ENCODE data around the gene LAMB1. TPM values are rescaled to one million over a fixed set of nuclear protein-coding genes. Genes with fewer than 3 reads are reported as not detected.

LAMB1 gene
- total and polyA plus RNA-seq, 2 of the 13 experiments (the other 11 are each of a cell fraction or from before 2014, with no cell fraction given) = 109 to 124 TPM

DNA sequence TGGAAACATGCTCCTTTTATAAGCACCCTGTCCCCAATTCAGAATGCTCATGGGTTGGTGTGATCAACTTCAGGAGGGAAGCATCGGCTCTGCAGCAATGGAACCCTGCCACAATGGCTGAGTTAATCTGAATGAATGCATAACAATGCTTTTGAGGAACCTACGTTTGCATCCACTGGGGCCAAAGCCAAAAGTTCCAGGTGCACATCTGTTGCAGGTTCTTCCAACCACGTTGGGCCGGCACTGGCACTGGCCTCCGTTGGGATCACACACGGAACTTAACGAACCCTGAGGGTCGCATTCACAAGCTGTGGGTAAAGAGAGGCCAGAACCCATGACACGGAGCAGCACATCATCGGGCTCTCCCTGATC lies 43.4 kb downstream of the LAMB1 start (continued):
- TF ChIP-seq, protein P1, sequence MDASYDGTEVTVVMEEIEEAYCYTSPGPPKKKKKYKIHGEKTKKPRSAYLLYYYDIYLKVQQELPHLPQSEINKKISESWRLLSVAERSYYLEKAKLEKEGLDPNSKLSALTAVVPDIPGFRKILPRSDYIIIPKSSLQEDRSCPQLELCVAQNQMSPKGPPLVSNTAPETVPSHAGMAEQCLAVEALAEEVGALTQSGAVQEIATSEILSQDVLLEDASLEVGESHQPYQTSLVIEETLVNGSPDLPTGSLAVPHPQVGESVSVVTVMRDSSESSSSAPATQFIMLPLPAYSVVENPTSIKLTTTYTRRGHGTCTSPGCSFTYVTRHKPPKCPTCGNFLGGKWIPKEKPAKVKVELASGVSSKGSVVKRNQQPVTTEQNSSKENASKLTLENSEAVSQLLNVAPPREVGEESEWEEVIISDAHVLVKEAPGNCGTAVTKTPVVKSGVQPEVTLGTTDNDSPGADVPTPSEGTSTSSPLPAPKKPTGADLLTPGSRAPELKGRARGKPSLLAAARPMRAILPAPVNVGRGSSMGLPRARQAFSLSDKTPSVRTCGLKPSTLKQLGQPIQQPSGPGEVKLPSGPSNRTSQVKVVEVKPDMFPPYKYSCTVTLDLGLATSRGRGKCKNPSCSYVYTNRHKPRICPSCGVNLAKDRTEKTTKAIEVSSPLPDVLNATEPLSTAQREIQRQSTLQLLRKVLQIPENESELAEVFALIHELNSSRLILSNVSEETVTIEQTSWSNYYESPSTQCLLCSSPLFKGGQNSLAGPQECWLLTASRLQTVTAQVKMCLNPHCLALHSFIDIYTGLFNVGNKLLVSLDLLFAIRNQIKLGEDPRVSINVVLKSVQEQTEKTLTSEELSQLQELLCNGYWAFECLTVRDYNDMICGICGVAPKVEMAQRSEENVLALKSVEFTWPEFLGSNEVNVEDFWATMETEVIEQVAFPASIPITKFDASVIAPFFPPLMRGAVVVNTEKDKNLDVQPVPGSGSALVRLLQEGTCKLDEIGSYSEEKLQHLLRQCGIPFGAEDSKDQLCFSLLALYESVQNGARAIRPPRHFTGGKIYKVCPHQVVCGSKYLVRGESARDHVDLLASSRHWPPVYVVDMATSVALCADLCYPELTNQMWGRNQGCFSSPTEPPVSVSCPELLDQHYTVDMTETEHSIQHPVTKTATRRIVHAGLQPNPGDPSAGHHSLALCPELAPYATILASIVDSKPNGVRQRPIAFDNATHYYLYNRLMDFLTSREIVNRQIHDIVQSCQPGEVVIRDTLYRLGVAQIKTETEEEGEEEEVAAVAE (CRISPR knock-in tag; IDR thresholded peaks at IDR 0.05; ENCODE audit: borderline replicate concordance) = no peak
- TF ChIP-seq ZNF614 (CRISPR knock-in tag; IDR thresholded peaks at IDR 0.05; ENCODE audit: borderline replicate concordance) (no peak), THYN1 (CRISPR knock-in tag; IDR thresholded peaks at IDR 0.05; ENCODE audit: borderline replicate concordance, low read depth) (no peak), FIP1L1 (IDR thresholded peaks at IDR 0.05; ENCODE audit: borderline replicate concordance, insufficient read depth, low read depth, low read length) (no peak), ZNF230 (CRISPR knock-in tag; IDR thresholded peaks at IDR 0.05) (no peak), CENPT (CRISPR knock-in tag; IDR thresholded peaks at IDR 0.05; ENCODE audit: low read depth) (no peak), ZNF569 (CRISPR knock-in tag; IDR thresholded peaks at IDR 0.05; ENCODE audit: borderline replicate concordance) (no peak), CEBPB (IDR thresholded peaks at IDR 0.05; ENCODE audit: borderline replicate concordance, low read depth, low read length) (no peak)

Measured in HepG2 (cell line).